HEK293 (cell line): ENCODE data around the gene ASB5.

ENCODE experiments used
- AEBP2 ChIP-seq: fragments of 450-650 bp; formaldehyde crosslinking; IDR thresholded peaks from 2 replicates; pipeline ENCODE4 v1.5.1; 2016; ENCODE audit warnings: missing biosample characterization, missing genetic modification characterization, borderline replicate concordance
- KLF10 ChIP-seq: fragments of 450-650 bp; IDR thresholded peaks from 2 replicates; pipeline ENCODE4 v1.5.1; 2018; ENCODE audit warnings: missing biosample characterization, mild to moderate bottlenecking, missing genetic modification characterization
- KLF7 ChIP-seq: fragments of 450-650 bp; formaldehyde crosslinking; IDR thresholded peaks from 2 replicates; pipeline ENCODE4 v1.5.1; 2016; ENCODE audit warnings: missing biosample characterization, missing genetic modification characterization, borderline replicate concordance
- MZF1 ChIP-seq: fragments of 450-650 bp; formaldehyde crosslinking; IDR thresholded peaks from 2 replicates; pipeline ENCODE4 v1.5.1; 2017; ENCODE audit warnings: missing biosample characterization, missing genetic modification characterization, borderline replicate concordance
- PRDM1 ChIP-seq: fragments of 450-650 bp; formaldehyde crosslinking; IDR thresholded peaks from 2 replicates; pipeline ENCODE4; 2016; ENCODE audit warnings: missing biosample characterization, missing genetic modification characterization
- PRDM6 ChIP-seq: fragments of 450-650 bp; formaldehyde crosslinking; IDR thresholded peaks from 2 replicates; pipeline ENCODE4 v1.5.1; 2017; ENCODE audit warnings: missing biosample characterization, missing genetic modification characterization
- ZBTB11 ChIP-seq: fragments of 450-650 bp; formaldehyde crosslinking; conservative IDR thresholded peaks from 2 replicates; pipeline ENCODE4 v1.5.1; 2016; ENCODE audit warnings: low read depth, missing biosample characterization, missing genetic modification characterization
- ZNF211 ChIP-seq: fragments of 450-650 bp; formaldehyde crosslinking; IDR thresholded peaks from 2 replicates; pipeline ENCODE4 v1.5.1; 2016; ENCODE audit warnings: low read depth, missing biosample characterization, missing genetic modification characterization
- ZNF280D ChIP-seq: fragments of 450-650 bp; formaldehyde crosslinking; IDR thresholded peaks from 2 replicates; pipeline ENCODE4 v1.5.1; 2016; ENCODE audit warnings: missing biosample characterization, missing genetic modification characterization
- ZNF433 ChIP-seq: fragments of 450-650 bp; formaldehyde crosslinking; IDR thresholded peaks from 2 replicates; pipeline ENCODE4 v1.5.1; 2016; ENCODE audit warnings: missing biosample characterization, missing genetic modification characterization, low read depth
- ZNF530 ChIP-seq: fragments of 450-650 bp; formaldehyde crosslinking; IDR thresholded peaks from 2 replicates; pipeline ENCODE4 v1.5.1; 2016; ENCODE audit warnings: low read depth, missing biosample characterization, missing genetic modification characterization
- ZNF600 ChIP-seq: fragments of 450-650 bp; formaldehyde crosslinking; IDR thresholded peaks from 2 replicates; pipeline ENCODE4 v1.5.1; 2016; ENCODE audit warnings: missing biosample characterization, missing genetic modification characterization
- ZNF621 ChIP-seq: fragments of 450-650 bp; formaldehyde crosslinking; IDR thresholded peaks from 2 replicates; pipeline ENCODE4 v1.5.1; 2017; ENCODE audit warnings: missing biosample characterization, missing genetic modification characterization
- ZNF707 ChIP-seq: fragments of 450-650 bp; formaldehyde crosslinking; IDR thresholded peaks from 2 replicates; pipeline ENCODE4 v1.5.1; 2016; ENCODE audit warnings: missing biosample characterization, missing genetic modification characterization
- ZNF747 ChIP-seq: fragments of 450-650 bp; formaldehyde crosslinking; IDR thresholded peaks from 2 replicates; pipeline ENCODE4 v1.5.1; 2016; ENCODE audit warnings: missing biosample characterization, missing genetic modification characterization
- ZNF777 ChIP-seq: fragments of 450-650 bp; formaldehyde crosslinking; IDR thresholded peaks from 2 replicates; pipeline ENCODE4 v1.5.1; 2017; ENCODE audit warnings: missing biosample characterization, missing genetic modification characterization, borderline replicate concordance
- ZNF843 ChIP-seq: fragments of 450-650 bp; formaldehyde crosslinking; IDR thresholded peaks from 2 replicates; pipeline ENCODE4 v1.5.1; 2016; ENCODE audit warnings: missing biosample characterization, missing genetic modification characterization
- TF ChIP-seq, protein P1 (sequence below): fragments of 450-650 bp; formaldehyde crosslinking; IDR thresholded peaks from 2 replicates; pipeline ENCODE4 v1.5.1; 2017; ENCODE audit warnings: missing biosample characterization, missing genetic modification characterization
- TF ChIP-seq, protein P2 (sequence below): fragments of 450-650 bp; formaldehyde crosslinking; IDR thresholded peaks from 2 replicates; pipeline ENCODE4 v1.5.1; 2016; ENCODE audit warnings: missing biosample characterization, missing genetic modification characterization

The ASB5 gene

GRCh38 chr4:176270669-176271068, 1.6 kb upstream of the ASB5 start (continued):
- no peak for TF ChIP-seq ZNF280D
- TF ChIP-seq ZNF600 (tag by site-specific recombination): peak; percentile 82
- TF ChIP-seq, protein P1, sequence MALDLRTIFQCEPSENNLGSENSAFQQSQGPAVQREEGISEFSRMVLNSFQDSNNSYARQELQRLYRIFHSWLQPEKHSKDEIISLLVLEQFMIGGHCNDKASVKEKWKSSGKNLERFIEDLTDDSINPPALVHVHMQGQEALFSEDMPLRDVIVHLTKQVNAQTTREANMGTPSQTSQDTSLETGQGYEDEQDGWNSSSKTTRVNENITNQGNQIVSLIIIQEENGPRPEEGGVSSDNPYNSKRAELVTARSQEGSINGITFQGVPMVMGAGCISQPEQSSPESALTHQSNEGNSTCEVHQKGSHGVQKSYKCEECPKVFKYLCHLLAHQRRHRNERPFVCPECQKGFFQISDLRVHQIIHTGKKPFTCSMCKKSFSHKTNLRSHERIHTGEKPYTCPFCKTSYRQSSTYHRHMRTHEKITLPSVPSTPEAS (tag by site-specific recombination): no peak
- no peak for TF ChIP-seq KLF10
- peak; percentile 58; the same call in 1 of the 2 replicates for TF ChIP-seq PRDM1
- no peak for TF ChIP-seq ZNF433 (tag by site-specific recombination)
- TF ChIP-seq, protein P2, sequence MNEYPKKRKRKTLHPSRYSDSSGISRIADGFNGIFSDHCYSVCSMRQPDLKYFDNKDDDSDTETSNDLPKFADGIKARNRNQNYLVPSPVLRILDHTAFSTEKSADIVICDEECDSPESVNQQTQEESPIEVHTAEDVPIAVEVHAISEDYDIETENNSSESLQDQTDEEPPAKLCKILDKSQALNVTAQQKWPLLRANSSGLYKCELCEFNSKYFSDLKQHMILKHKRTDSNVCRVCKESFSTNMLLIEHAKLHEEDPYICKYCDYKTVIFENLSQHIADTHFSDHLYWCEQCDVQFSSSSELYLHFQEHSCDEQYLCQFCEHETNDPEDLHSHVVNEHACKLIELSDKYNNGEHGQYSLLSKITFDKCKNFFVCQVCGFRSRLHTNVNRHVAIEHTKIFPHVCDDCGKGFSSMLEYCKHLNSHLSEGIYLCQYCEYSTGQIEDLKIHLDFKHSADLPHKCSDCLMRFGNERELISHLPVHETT (tag by site-specific recombination): peak; percentile 53; the same call in 1 of the 2 replicates
- no peak for TF ChIP-seq ZNF707 (tag by site-specific recombination)
- TF ChIP-seq ZNF747 (tag by site-specific recombination): no peak
- no peak for TF ChIP-seq AEBP2 (tag by site-specific recombination)
- no peak for TF ChIP-seq ZNF530 (tag by site-specific recombination)
- TF ChIP-seq ZNF843 (tag by site-specific recombination): peak; percentile 61; the same call in 1 of the 2 replicates
- TF ChIP-seq ZBTB11: no peak
- no peak for TF ChIP-seq KLF7 (tag by site-specific recombination)
- no peak for TF ChIP-seq ZNF777 (tag by site-specific recombination)
- TF ChIP-seq ZNF211 (tag by site-specific recombination): no peak
- TF ChIP-seq MZF1 (tag by site-specific recombination): peak; percentile 73; the same call in 1 of the 2 replicates
- no peak for TF ChIP-seq ZNF621
- TF ChIP-seq PRDM6 (tag by site-specific recombination): no peak; the same call in 1 of the 2 replicates
